ENCODE data around the gene STX11. TPM values are rescaled to one million over a fixed set of nuclear protein-coding genes. Genes with fewer than 3 reads are reported as not detected.

The STX11 gene
- polyA plus RNA-seq, 2 donors = 3.9 to 7.1 TPM

GRCh38 chr6:144161975-144162374 lies 11.7 kb downstream of the STX11 start:
- Histone ChIP-seq H3K27me3 (ENCODE audit: control insufficient read depth in 1 of 2, insufficient read depth in 2 of 2, low read length in 2 of 2) (no peaks in the 10 kb centered on the region), H3K27ac (ENCODE audit: low read depth in 2 of 2, low read length in 1 of 2) (no peak overlapping the region), H3K4me1 (ENCODE audit: control insufficient read depth in 2 of 2, insufficient read depth in 2 of 2, low read length in 1 of 2) (no peaks in the 10 kb centered on the region), H3K4me3 (ENCODE audit: low read depth in 1 of 2, low read length in 2 of 2) (no peak overlapping the region), H3K36me3 (ENCODE audit: control insufficient read depth in 2 of 2, insufficient read depth in 2 of 2, low read length in 1 of 2) (no peaks in the 10 kb centered on the region), H3K9me3 (ENCODE audit: control insufficient read depth in 2 of 2, insufficient read depth in 1 of 2, low read depth in 1 of 2, low read length in 1 of 2) (no peaks in the 10 kb centered on the region)
- 85 to 94% methylated on average over 5 of the region's 5 CpGs for WGBS, 2 donors

GRCh38 chr6:144162977-144163376 lies 12.7 kb downstream of the STX11 start:
- Histone ChIP-seq H3K36me3 (ENCODE audit: control insufficient read depth in 2 of 2, insufficient read depth in 2 of 2, low read length in 1 of 2) (no peaks in the 10 kb centered on the region), H3K9me3 (ENCODE audit: control insufficient read depth in 2 of 2, insufficient read depth in 1 of 2, low read depth in 1 of 2, low read length in 1 of 2) (no peaks in the 10 kb centered on the region), H3K27ac (ENCODE audit: low read depth in 2 of 2, low read length in 1 of 2) (no peak overlapping the region), H3K27me3 (ENCODE audit: control insufficient read depth in 1 of 2, insufficient read depth in 2 of 2, low read length in 2 of 2) (no peaks in the 10 kb centered on the region), H3K4me3 (ENCODE audit: low read depth in 1 of 2, low read length in 2 of 2) (no peak overlapping the region), H3K4me1 (ENCODE audit: control insufficient read depth in 2 of 2, insufficient read depth in 2 of 2, low read length in 1 of 2) (no peaks in the 10 kb centered on the region)
- WGBS, 2 donors = 88 to 89% methylated on average over 7 of the region's 7 CpGs

GRCh38 chr6:144165784-144166183 lies 15.5 kb downstream of the STX11 start:
- H3K9me3 ChIP-seq (ENCODE audit: control insufficient read depth in 2 of 2, insufficient read depth in 1 of 2, low read depth in 1 of 2, low read length in 1 of 2) = no peaks in the 10 kb centered on the region
- 93 to 94% methylated on average over 5 of the region's 5 CpGs for WGBS, 2 donors
- peaks cover 0 to 3% of the 10 kb centered on the region in 2 donors for H3K36me3 ChIP-seq (ENCODE audit: control insufficient read depth in 2 of 2, insufficient read depth in 2 of 2, low read length in 1 of 2)
- no peak overlapping the region for H3K4me3 ChIP-seq (ENCODE audit: low read depth in 1 of 2, low read length in 2 of 2)
- no peaks in the 10 kb centered on the region for H3K27me3 ChIP-seq (ENCODE audit: control insufficient read depth in 1 of 2, insufficient read depth in 2 of 2, low read length in 2 of 2)
- no peak overlapping the region for H3K27ac ChIP-seq (ENCODE audit: low read depth in 2 of 2, low read length in 1 of 2)
- no peaks in the 10 kb centered on the region for H3K4me1 ChIP-seq (ENCODE audit: control insufficient read depth in 2 of 2, insufficient read depth in 2 of 2, low read length in 1 of 2)

DNA sequence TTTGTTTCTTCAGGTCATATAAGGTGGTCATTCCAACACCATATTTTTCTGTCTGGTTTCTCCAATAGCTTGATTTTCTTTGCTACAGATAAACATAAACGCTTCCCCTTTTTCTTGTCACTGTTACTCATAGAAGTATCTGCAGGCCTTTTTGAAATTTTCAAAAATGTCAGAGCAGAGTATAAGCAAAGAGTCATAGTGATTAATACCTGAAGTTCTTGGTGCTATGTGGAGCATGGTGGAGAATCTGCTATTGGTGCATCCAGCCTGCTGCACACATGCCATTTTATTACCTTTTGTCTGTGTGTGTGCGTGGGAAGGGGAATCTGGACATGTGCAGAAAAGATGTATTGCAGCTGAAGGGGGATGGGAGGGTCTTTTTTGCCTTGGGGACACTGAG lies 19.7 kb downstream of the STX11 start:
- WGBS, 2 donors = 92 to 93% methylated on average over 2 of the region's 2 CpGs

GRCh38 chr6:144171406-144171805 lies 21.1 kb downstream of the STX11 start:
- Histone ChIP-seq H3K9me3 (ENCODE audit: control insufficient read depth in 2 of 2, insufficient read depth in 1 of 2, low read depth in 1 of 2, low read length in 1 of 2) (no peaks in the 10 kb centered on the region), H3K27ac (ENCODE audit: low read depth in 2 of 2, low read length in 1 of 2) (no peak overlapping the region), H3K36me3 (ENCODE audit: control insufficient read depth in 2 of 2, insufficient read depth in 2 of 2, low read length in 1 of 2) (peaks cover 0 to 3% of the 10 kb centered on the region in 2 donors), H3K4me1 (ENCODE audit: control insufficient read depth in 2 of 2, insufficient read depth in 2 of 2, low read length in 1 of 2) (no peaks in the 10 kb centered on the region), H3K27me3 (ENCODE audit: control insufficient read depth in 1 of 2, insufficient read depth in 2 of 2, low read length in 2 of 2) (no peaks in the 10 kb centered on the region), H3K4me3 (ENCODE audit: low read depth in 1 of 2, low read length in 2 of 2) (no peak overlapping the region)
- WGBS, 2 donors = 75 to 79% methylated on average over 3 of the region's 3 CpGs

More for the DNA sequence above, 19.7 kb downstream of the STX11 start:
- H3K27ac ChIP-seq (ENCODE audit: low read depth in 2 of 2, low read length in 1 of 2) = no peak overlapping the region
- no peaks in the 10 kb centered on the region for H3K9me3 ChIP-seq (ENCODE audit: control insufficient read depth in 2 of 2, insufficient read depth in 1 of 2, low read depth in 1 of 2, low read length in 1 of 2)
- H3K36me3 ChIP-seq (ENCODE audit: control insufficient read depth in 2 of 2, insufficient read depth in 2 of 2, low read length in 1 of 2) = peaks cover 0 to 3% of the 10 kb centered on the region in 2 donors
- no peaks in the 10 kb centered on the region for H3K27me3 ChIP-seq (ENCODE audit: control insufficient read depth in 1 of 2, insufficient read depth in 2 of 2, low read length in 2 of 2)
- H3K4me3 ChIP-seq (ENCODE audit: low read depth in 1 of 2, low read length in 2 of 2) = no peak overlapping the region
- no peaks in the 10 kb centered on the region for H3K4me1 ChIP-seq (ENCODE audit: control insufficient read depth in 2 of 2, insufficient read depth in 2 of 2, low read length in 1 of 2)

- peaks cover 0 to under 1% of the 10 kb centered on the region in 2 donors for H3K36me3 ChIP-seq (ENCODE audit: control insufficient read depth in 2 of 2, insufficient read depth in 2 of 2, low read length in 1 of 2)
- H3K27ac ChIP-seq (ENCODE audit: low read depth in 2 of 2, low read length in 1 of 2) = no peak overlapping the region
- H3K4me3 ChIP-seq (ENCODE audit: low read depth in 1 of 2, low read length in 2 of 2) = no peak overlapping the region
- no peaks in the 10 kb centered on the region for H3K4me1 ChIP-seq (ENCODE audit: control insufficient read depth in 2 of 2, insufficient read depth in 2 of 2, low read length in 1 of 2)
- H3K9me3 ChIP-seq (ENCODE audit: control insufficient read depth in 2 of 2, insufficient read depth in 1 of 2, low read depth in 1 of 2, low read length in 1 of 2) = no peaks in the 10 kb centered on the region
- 91 to 93% methylated on average over 5 of the region's 5 CpGs for WGBS, 2 donors
- H3K27me3 ChIP-seq (ENCODE audit: control insufficient read depth in 1 of 2, insufficient read depth in 2 of 2, low read length in 2 of 2) = no peaks in the 10 kb centered on the region
Observed at GRCh38 chr6:144174006-144174405, 23.7 kb downstream of the STX11 start.

- Histone ChIP-seq H3K27ac (ENCODE audit: low read depth in 2 of 2, low read length in 1 of 2) (no peak overlapping the region), H3K27me3 (ENCODE audit: control insufficient read depth in 1 of 2, insufficient read depth in 2 of 2, low read length in 2 of 2) (no peaks in the 10 kb centered on the region), H3K4me3 (ENCODE audit: low read depth in 1 of 2, low read length in 2 of 2) (no peak overlapping the region), H3K36me3 (ENCODE audit: control insufficient read depth in 2 of 2, insufficient read depth in 2 of 2, low read length in 1 of 2) (no peaks in the 10 kb centered on the region), H3K9me3 (ENCODE audit: control insufficient read depth in 2 of 2, insufficient read depth in 1 of 2, low read depth in 1 of 2, low read length in 1 of 2) (no peaks in the 10 kb centered on the region), H3K4me1 (ENCODE audit: control insufficient read depth in 2 of 2, insufficient read depth in 2 of 2, low read length in 1 of 2) (no peaks in the 10 kb centered on the region)
- 84 to 88% methylated on average over 5 of the region's 5 CpGs for WGBS, 2 donors
Observed at GRCh38 chr6:144176043-144176442, 25.7 kb downstream of the STX11 start.

DNA sequence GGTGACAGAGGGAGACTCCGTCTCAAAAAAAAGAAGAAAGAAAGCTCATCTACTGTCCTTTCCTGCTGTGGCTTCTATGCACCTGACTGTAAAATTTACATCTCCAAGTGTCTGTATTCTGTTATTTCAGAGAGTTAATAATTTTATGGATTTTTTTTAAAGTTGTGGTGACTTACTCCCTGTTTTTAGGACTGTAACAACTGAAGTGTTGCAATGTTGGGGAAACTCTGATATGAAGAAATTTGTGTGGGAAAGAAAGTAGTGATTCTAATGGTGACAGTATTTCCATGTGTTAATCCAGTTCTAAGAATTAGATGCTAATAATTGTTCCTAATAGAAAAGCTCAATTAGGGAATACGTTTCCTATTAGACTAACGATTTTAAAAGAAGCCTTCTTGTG lies 27.4 kb downstream of the STX11 start:
- Histone ChIP-seq H3K4me1 (ENCODE audit: control insufficient read depth in 2 of 2, insufficient read depth in 2 of 2, low read length in 1 of 2) (no peaks in the 10 kb centered on the region), H3K27ac (ENCODE audit: low read depth in 2 of 2, low read length in 1 of 2) (no peak overlapping the region), H3K27me3 (ENCODE audit: control insufficient read depth in 1 of 2, insufficient read depth in 2 of 2, low read length in 2 of 2) (no peaks in the 10 kb centered on the region), H3K36me3 (ENCODE audit: control insufficient read depth in 2 of 2, insufficient read depth in 2 of 2, low read length in 1 of 2) (no peaks in the 10 kb centered on the region), H3K4me3 (ENCODE audit: low read depth in 1 of 2, low read length in 2 of 2) (no peak overlapping the region), H3K9me3 (ENCODE audit: control insufficient read depth in 2 of 2, insufficient read depth in 1 of 2, low read depth in 1 of 2, low read length in 1 of 2) (no peaks in the 10 kb centered on the region)
- 91 to 93% methylated on average over 3 of the region's 3 CpGs for WGBS, 2 donors

GRCh38 chr6:144178323-144178722 lies 28.0 kb downstream of the STX11 start:
- Histone ChIP-seq H3K9me3 (ENCODE audit: control insufficient read depth in 2 of 2, insufficient read depth in 1 of 2, low read depth in 1 of 2, low read length in 1 of 2) (no peaks in the 10 kb centered on the region), H3K27ac (ENCODE audit: low read depth in 2 of 2, low read length in 1 of 2) (no peak overlapping the region), H3K36me3 (ENCODE audit: control insufficient read depth in 2 of 2, insufficient read depth in 2 of 2, low read length in 1 of 2) (no peaks in the 10 kb centered on the region), H3K4me3 (ENCODE audit: low read depth in 1 of 2, low read length in 2 of 2) (no peak overlapping the region), H3K27me3 (ENCODE audit: control insufficient read depth in 1 of 2, insufficient read depth in 2 of 2, low read length in 2 of 2) (no peaks in the 10 kb centered on the region), H3K4me1 (ENCODE audit: control insufficient read depth in 2 of 2, insufficient read depth in 2 of 2, low read length in 1 of 2) (no peaks in the 10 kb centered on the region)
- WGBS, 2 donors = 83 to 90% methylated on average over 3 of the region's 3 CpGs

DNA sequence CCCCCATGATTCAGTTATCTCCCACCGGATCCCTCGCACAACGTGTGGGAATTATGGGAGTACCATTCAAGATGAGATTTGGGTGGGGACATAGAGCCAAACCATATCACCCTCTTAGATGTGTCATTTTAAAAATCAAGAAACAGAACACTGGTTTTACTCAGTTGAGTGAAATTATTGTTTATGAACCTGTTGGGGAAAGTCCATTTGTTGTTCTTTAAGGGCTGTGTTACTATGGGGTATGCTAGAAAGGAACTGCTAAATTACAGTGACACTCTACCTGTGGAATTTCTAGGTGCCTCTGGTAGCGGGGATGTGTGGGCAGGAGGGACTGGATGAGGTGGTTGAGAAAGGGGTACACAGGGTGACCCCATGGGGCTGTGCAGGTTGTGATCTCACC lies 28.9 kb downstream of the STX11 start:
- Histone ChIP-seq H3K27me3 (ENCODE audit: control insufficient read depth in 1 of 2, insufficient read depth in 2 of 2, low read length in 2 of 2) (no peaks in the 10 kb centered on the region), H3K9me3 (ENCODE audit: control insufficient read depth in 2 of 2, insufficient read depth in 1 of 2, low read depth in 1 of 2, low read length in 1 of 2) (no peaks in the 10 kb centered on the region), H3K4me1 (ENCODE audit: control insufficient read depth in 2 of 2, insufficient read depth in 2 of 2, low read length in 1 of 2) (no peaks in the 10 kb centered on the region), H3K27ac (ENCODE audit: low read depth in 2 of 2, low read length in 1 of 2) (no peak overlapping the region), H3K4me3 (ENCODE audit: low read depth in 1 of 2, low read length in 2 of 2) (no peak overlapping the region), H3K36me3 (ENCODE audit: control insufficient read depth in 2 of 2, insufficient read depth in 2 of 2, low read length in 1 of 2) (no peaks in the 10 kb centered on the region)
- WGBS, 2 donors = 93% methylated on average over 4 of the region's 4 CpGs
